MCF 10A (cell line): ENCODE data around the gene PHF21B. TPM values are rescaled to one million over a fixed set of nuclear protein-coding genes. Genes with fewer than 3 reads are reported as not detected.

Source experiments
- BruUV-seq: library from RNA; stranded (reverse); fragments of 400-500 nt; replicated peaks from 2 replicates; lab custom pipeline; 2021; lab: Mats Ljungman, UMichigan
- CTCF ChIA-PET: fragments of 300-600 bp; sonication (Branson Sonifier 250); formaldehyde crosslinking; extraction: SDS; loops from one replicate; lab custom pipeline; 2021; ENCODE audit warnings: antibody characterized with exemption, inconsistent platforms; lab: Yijun Ruan, JAX
- POLR2A ChIA-PET: fragments of 300-600, 350-650 bp; sonication (Branson Sonifier 250); formaldehyde crosslinking; extraction: SDS; loops from one replicate; lab custom pipeline; 2020; ENCODE audit warnings: antibody characterized with exemption, inconsistent platforms; lab: Yijun Ruan, JAX
- DNase-seq: peaks from one replicate; pipeline ENCODE4 v3.0.0-alpha.2; 2018; ENCODE audit not compliant: unreplicated experiment
- H3K27ac Mint-ChIP-seq: one replicate; pipeline ENCODE4 v1.8.0; 2022; ENCODE audit warnings: mild to moderate bottlenecking, low read depth, mixed read lengths; ENCODE audit not compliant: unreplicated experiment
- H3K27me3 Mint-ChIP-seq: one replicate; pipeline ENCODE4 v1.8.0; 2022; ENCODE audit warnings: mixed read lengths; ENCODE audit not compliant: insufficient read depth, unreplicated experiment
- H3K36me3 Mint-ChIP-seq: one replicate; pipeline ENCODE4 v1.8.0; 2022; ENCODE audit warnings: mild to moderate bottlenecking, moderate library complexity, mixed read lengths; ENCODE audit not compliant: insufficient read depth, unreplicated experiment
- H3K4me1 Mint-ChIP-seq: one replicate; pipeline ENCODE4 v1.8.0; 2022; ENCODE audit warnings: mixed read lengths; ENCODE audit not compliant: insufficient read depth, unreplicated experiment
- H3K4me3 Mint-ChIP-seq: one replicate; pipeline ENCODE4 v1.8.0; 2022; ENCODE audit warnings: mild to moderate bottlenecking, moderate library complexity, mixed read lengths; ENCODE audit not compliant: unreplicated experiment
- H3K9me3 Mint-ChIP-seq: one replicate; pipeline ENCODE4 v1.8.0; 2022; ENCODE audit warnings: mixed read lengths; ENCODE audit not compliant: unreplicated experiment
- CTCF ChIP-seq: fragments of 200-600 bp; IDR thresholded peaks from one replicate; pipeline ENCODE4 v1.8.0; 2022; ENCODE audit warnings: antibody characterized with exemption, mild to moderate bottlenecking; ENCODE audit not compliant: unreplicated experiment
- intact Hi-C: fragments of 100-400 bp; cut with micrococcal nuclease; formaldehyde crosslinking; loops from 2 replicates; pipeline ENCODE4 v1.14.1; 2022
- total RNA-seq: library from RNA; stranded (reverse); gene quantifications from 2 replicates; pipeline ENCODE4 v1.2.3, GENCODE V29; 2022

Gene PHF21B
- total RNA-seq, 1 experiment from 2014 or later, result 0.75 TPM

GRCh38 chr22:45010532-45010900 is 711 bp upstream of the PHF21B start:
- TF ChIP-seq CTCF, result no peak
- no TSS peak for BruUV-seq
- Mint-ChIP-seq H3K9me3 (no peaks in the 10 kb centered on the region), H3K36me3 (no peaks in the 10 kb centered on the region), H3K4me1 (peaks cover 5% of the 10 kb centered on the region), H3K27me3 (peaks cover 59% of the 10 kb centered on the region), H3K27ac (peak overlapping the region; percentile 20), H3K4me3 (peak overlapping the region; percentile 73)
- POLR2A ChIA-PET, result no interaction called here
- DNase-seq, result no peak
- intact Hi-C loops, result no loop called here
- CTCF ChIA-PET, result no interaction called here

- intact Hi-C loops, result no loop called here
- Mint-ChIP-seq H3K36me3 (no peaks in the 10 kb centered on the region), H3K4me3 (peak overlapping the region; percentile 54), H3K27ac (no peak overlapping the region), H3K4me1 (peaks cover 5% of the 10 kb centered on the region), H3K27me3 (peaks cover 56% of the 10 kb centered on the region), H3K9me3 (no peaks in the 10 kb centered on the region)
- TF ChIP-seq CTCF, result no peak
- DNase-seq, result no peak
- CTCF ChIA-PET, result no interaction called here
- POLR2A ChIA-PET, result interaction anchor here (0.6 kb wide), 1 partner anchor 258 kb away, joined by 3 read pairs; no protein-coding TSS in a partner anchor
- no TSS peak for BruUV-seq
Measured at GRCh38 chr22:45008751-45009605, 827 bp downstream of the PHF21B start.

- peak overlapping the region; percentile 52 for H3K4me3 Mint-ChIP-seq
- no peak for TF ChIP-seq CTCF
Measured at GRCh38 chr22:45008186-45008681, 1.6 kb downstream of the PHF21B start.

GRCh38 chr22:45007391-45008185 is 2.2 kb downstream of the PHF21B start:
- Mint-ChIP-seq H3K4me1 (peaks cover 5% of the 10 kb centered on the region), H3K27ac (no peak overlapping the region), H3K36me3 (no peaks in the 10 kb centered on the region), H3K27me3 (peaks cover 54% of the 10 kb centered on the region), H3K4me3 (peak overlapping the region; percentile 52), H3K9me3 (no peaks in the 10 kb centered on the region)
- ChIA-PET POLR2A (no interaction called here), CTCF (interaction anchor here (0.6 kb wide), 2 partner anchors 76 to 164 kb away, joined by 3 to 4 read pairs; no protein-coding TSS in a partner anchor)
- intact Hi-C loops, result no loop called here
- no peak for DNase-seq
- BruUV-seq, result no TSS peak
- TF ChIP-seq CTCF, result no peak

More at GRCh38 chr22:45008186-45008681, 1.6 kb downstream of the PHF21B start:
- intact Hi-C loops, result no loop called here
- Mint-ChIP-seq H3K4me1 (peaks cover 5% of the 10 kb centered on the region), H3K9me3 (no peaks in the 10 kb centered on the region), H3K27me3 (peaks cover 54% of the 10 kb centered on the region), H3K27ac (no peak overlapping the region), H3K36me3 (no peaks in the 10 kb centered on the region)
- DNase-seq, result no peak
- POLR2A ChIA-PET, result no interaction called here
- CTCF ChIA-PET, result interaction anchor here (0.6 kb wide), 1 partner anchor 75 kb away, joined by 3 read pairs; no protein-coding TSS in a partner anchor
- BruUV-seq, result no TSS peak
